Brain pericyte (primary cell): ENCODE data around the gene CEBPA.
"Not testable (repeated sequence)": the region's sequence is repeated elsewhere in the genome, so short reads cannot be mapped to it uniquely, and the experiment has no call there.

Experiments
- DNase-seq: peaks from one replicate; pipeline ENCODE4 v3.0.0-alpha.2; 2012; ENCODE audit warnings: low read depth, low spot score

CEBPA gene

DNA sequence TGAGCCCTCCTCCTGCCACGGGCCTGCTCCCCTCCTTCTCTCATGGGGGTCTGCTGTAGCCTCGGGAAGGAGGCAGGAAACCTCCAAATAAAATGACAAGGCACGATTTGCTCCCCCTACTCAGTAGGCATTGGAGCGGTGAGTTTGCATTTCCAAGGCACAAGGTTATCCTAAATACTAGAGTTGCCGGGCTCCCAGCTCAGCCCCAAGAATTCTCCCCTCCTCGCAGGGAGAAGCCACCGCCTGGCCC, 1.5 kb downstream of the CEBPA start:
- DNase-seq, result no peak

DNA sequence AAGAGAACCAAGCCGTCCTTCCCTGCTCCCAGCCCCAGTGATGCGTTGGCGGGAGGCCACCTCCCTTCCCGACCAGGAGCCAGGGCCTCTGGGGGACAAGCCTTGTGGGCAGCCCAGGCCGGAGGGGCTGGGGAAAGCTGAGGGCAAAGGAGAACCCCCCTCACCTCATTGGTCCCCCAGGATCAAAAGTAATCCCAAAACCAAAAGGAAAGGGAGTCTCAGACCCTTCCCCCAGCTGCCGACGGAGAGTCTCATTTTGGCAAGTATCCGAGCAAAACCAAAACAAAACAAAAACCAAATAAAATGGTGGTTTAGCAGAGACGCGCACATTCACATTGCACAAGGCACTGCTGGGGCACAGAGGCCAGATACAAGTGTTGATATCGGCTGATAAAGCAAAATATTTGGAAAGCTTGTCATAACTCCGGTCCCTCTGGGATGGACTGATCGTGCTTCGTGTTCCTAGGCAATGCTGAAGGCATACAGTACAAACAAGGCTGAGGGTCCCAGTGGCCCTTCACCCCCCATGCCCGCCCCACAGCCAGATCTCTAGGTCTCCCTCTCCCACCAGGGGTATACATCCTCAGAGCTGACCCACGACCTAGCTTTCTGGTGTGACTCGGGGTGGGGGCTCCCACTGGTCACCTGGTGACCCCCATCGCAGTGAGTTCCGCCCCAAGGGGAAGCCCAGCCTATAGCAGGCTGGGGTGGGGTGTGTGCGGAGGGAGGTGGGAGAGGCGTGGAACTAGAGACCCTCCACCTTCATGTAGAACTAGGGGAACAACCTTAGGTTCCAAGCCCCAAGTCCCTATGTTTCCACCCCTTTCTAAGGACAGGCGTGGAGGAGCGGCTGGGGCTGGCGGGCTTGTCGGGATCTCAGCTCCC, 2.1 kb downstream of the CEBPA start:
- DNase-seq, result no peak

DNA sequence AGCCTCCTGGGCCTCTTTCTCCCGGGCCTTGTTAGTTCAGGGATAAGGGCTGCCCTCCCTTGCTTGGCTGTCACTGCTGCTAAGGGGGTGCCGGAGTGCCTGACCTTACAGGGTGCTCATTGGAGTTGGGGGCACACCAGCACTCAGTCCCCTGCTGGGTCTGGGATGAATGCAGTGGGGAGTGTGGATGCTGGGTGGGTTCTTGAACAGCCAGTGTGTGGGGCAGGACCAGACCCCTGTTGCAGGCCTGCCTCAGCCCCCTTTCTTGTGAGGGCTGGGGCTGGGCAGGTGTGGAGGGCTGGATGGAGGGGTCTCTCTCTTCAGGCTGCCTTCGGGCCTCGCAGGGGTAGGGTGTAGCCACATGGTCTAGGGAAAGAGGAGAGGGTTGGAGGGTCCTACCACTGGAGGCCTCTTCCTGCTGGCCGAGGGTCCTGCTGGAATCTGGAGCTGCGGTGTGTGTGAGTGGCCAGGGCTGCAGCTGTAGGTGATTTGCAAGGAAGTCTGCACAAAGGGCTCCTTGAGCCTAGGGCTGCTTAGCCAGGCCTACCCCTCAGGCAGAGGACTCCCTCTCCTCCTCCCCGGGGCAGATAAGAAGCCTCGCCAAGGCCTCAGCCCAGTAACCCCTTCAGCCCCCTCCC, 3.2 kb downstream of the CEBPA start:
- DNase-seq, result no peak

DNA sequence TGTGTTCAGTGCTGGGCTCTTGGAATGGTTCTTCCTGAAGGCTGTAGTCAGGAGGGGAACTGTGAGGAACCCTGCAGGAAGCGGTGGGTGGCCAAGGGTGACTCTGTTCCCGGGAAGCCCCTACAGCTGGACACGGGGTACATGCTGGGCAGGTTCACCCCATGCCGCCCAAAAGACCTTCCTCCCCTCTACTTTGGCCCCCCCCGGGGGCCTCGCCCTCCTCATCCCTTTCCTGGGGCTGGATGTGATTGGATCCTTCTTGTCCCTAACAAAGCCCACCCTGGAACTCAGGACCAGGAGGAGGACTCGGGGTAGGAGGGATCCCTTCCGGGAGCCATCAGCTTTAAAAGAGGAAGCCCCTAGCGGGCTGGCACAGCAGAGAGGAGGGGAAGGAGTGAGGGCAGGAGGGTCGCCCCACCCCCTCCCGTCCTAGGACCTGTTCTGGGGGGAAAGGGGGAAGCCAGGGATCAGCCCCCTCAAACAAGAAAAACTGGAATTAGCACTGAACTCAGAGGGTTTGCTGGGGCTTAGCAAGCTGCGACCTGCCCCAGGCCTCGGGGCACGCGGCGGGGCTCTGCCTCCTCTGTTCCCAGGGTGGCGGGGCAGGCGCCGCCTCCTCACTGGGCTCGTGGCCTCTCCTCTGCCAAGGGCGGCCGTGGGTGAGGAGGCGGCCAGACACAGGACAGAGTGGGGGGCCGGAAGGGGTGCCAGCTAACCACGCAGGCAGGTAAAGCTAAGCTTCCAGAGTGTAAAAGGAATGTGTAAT, 4.0 kb downstream of the CEBPA start:
- DNase-seq, result no peak

DNA sequence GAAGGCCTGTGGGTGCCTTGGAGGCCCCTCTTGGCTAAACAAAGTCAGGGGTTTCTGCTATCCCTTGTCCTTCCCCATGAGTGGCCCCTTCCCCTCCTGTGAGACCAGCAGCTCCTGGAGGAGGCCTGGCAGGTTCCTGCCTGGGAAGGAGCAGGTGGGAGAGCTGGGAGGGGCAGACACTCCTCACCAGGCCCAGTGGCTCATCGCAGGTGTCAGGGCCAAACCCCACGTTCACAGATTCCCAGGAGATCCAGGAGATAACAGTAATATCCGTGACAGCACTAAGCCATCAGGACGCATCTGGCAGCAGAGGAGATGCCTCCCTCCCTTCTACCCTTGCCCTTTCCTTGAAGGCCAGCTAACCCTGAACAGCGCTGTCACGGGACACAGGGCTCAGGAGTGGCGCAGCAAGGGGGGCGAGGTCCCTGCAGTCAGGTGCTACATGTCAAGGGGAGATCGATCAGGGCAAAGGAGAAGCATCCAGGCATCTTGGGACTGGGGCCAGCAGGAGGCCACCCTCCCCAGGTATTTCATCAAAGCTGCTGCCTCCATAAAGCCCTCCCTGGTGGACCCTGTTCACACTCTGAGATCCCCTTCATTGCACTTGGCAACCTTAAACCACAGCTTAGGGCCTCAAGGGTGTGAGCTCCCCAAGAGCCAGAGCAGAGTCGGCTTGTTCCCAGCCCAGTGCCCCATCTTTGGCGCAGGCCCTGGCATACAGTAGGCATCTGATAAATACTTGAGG, 4.8 kb downstream of the CEBPA start:
- DNase-seq, result no peak

DNA sequence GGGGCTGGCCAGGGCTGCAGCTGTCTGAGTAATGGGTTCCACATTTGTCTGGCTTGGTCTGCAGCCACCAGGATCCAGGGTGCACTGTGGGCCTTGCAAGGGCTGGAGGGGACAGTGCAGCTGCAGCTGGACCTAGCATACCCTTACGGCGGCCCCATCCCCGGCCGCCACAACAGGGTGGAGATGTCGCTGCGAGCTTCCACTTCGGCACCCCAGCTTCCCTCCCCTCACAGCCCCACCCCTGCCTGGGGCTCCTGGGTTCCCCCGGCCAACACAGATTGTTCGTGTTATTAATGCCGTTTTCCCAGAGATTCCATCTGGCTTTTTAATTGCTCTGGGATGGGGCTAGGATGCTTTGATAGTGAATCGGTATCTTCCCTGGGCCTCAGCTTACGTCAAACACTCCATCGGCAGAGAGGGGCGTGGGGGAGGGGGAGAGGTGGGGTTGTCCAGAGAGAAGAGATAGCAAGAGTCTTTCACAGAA, 5.8 kb downstream of the CEBPA start:
- no peak for DNase-seq

DNA sequence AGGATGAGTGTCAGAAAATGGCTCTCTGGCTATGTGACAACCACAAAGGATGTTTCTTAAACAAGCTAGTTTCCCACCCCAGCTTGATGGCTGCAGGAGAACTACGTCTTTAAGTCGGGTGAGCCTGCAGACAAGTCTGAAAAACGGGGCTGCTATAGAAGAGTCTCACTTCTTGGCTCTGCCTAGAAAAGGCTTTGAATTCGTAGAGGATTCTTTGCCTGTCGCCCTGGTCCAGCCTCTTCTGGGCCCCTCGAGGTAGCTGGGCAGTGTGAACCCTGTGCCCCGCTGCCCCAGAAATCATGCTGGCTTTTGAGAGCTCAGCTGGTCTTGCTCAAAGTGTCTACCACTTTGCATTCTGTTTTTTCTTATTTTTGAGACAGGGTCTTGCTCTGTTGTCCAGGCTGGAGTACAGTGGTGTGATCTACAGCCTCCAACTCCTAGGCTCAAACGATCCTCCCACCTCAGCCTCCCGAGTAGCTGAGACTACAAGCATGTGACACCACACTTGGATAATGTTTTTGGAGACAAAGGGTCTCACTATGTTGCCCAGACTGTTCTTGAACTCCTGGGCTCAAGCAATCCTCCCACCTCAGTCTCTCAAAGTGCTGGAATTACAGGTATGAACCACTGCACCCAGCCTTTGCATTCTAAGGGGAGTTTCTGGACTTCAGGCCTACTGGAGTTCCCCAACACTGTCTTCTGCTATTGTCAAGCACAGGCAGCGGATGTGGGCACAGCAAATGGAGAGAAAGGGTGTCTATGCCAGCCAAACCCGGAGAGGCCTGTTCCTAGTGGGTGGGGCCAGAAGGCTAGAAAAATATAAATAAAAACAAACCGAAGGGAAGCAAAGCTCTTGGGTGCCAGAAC, 6.5 kb downstream of the CEBPA start:
- DNase-seq, result no peak

DNA sequence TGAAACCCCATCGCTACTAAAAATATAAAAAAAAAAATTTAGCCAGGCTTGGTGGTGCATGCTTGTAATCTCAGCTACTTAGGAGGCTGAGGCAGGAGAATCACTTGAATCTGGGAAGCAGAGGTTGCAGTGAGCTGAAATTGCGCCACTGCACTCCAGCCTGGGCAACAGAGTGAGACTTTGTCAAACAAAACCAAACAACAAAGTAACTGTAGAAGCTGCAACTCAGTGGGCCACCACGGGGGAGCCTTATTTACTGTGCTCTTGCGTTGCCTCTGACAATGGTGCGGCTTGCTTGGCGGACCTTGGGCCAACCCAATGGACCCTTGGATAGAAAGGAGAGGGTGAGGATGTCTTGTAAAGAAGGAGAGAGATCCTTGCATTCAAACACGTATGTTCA, 7.3 kb downstream of the CEBPA start:
- DNase-seq, result not testable (repeated sequence)

DNA sequence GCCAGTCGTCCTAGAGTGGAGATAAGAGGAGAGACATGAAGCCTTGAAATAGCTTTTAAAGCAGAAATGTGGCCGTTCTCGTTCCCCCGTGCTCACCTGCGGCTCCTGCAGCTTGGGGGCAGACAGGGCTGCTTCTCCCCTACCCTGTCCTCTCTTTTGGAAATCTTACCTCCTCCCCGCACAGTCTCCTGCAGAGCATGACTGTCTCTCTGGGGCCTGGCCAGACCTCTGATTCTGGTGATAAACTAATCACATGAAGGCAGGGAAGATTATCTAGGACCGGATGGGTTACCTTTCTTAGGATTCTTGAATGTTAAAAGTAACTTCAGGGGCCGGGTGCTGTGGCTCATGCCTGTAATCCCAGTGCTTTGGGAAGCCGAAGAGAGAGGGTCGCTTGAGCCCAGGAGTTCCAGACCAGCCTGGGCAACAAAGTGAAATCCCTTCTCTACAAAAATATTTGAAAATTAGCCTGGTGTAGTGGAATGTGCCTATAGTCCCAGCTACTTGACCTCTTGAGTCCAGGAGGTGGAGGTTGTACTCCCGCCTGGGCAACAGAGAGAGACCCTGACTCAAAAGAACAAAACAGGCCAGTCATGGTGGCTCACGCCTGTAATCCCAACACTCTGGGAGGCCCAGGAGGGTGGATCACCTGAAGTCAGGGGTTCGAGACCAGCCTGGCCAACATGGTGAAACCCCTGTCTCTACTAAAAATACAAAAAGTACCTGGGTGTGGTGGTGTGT, 8.1 kb downstream of the CEBPA start:
- no peak for DNase-seq

DNA sequence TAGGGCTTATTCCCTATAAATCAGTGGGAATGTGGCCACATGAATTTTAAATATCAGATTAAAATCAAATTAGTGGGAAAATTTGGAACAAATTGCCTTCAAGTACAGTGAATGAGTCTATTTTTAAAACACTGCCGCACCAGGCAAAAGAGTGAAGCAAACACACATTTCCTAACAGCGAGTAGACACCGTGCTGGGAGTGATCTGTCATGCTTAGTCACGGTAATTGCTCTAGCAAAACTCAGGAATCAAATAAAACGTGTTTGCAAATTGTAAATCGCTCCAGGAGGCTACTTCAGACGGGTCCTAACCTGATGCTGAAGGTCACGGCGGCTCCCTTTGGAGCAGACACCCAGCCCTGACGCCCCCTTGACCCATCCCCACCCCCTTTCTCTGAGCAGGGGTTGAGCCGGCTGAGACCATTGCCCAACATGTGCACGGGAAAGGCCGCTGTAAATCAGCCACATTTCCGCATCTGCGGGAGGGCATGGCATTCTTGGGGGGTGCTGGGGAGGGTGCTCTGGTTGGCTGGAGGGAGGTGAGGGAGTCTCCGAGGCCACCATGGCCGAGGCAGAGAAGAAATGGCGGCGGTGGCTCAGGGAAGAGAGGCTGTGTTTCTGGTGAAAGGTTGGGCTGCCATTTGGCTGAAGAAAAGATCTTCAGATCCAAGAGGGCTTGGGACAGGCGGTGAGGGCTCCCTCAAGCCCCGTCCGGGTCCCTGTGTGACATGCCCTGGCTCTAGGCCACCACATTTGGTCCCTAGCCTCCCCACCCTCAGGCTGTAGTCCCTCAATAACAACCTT, 8.9 kb downstream of the CEBPA start:
- no peak for DNase-seq

DNA sequence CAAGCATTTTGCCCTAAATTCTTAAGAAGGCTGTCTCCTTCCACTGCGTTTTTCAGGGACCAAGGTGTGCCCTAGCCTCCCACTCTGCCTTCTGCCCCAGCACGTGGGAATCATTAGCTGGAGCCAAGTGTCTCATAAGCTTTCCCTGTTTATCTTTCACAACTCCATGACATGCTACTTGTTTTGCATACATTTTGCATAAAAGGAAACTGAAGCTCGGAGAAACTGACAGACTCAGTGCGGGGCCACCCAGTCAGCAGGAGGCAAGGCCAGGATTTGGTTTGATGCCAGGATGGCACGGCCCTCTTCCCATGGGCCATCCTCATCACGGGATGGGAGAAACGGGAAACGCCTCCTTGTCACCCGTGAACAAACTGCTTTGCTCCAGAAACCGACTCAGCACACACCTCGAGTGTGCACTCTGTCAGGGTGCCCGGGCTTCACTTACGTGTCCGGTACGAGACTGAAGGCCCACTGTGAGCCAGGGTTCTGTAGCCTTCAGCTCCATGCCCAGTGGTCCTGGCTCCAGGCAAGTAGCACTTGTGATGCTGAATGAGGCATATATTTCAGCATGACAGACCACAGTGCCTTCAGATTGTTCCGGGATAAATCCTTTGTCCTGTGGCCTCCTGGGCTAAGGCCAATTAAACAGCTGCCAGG, 9.6 kb downstream of the CEBPA start:
- no peak for DNase-seq

DNA sequence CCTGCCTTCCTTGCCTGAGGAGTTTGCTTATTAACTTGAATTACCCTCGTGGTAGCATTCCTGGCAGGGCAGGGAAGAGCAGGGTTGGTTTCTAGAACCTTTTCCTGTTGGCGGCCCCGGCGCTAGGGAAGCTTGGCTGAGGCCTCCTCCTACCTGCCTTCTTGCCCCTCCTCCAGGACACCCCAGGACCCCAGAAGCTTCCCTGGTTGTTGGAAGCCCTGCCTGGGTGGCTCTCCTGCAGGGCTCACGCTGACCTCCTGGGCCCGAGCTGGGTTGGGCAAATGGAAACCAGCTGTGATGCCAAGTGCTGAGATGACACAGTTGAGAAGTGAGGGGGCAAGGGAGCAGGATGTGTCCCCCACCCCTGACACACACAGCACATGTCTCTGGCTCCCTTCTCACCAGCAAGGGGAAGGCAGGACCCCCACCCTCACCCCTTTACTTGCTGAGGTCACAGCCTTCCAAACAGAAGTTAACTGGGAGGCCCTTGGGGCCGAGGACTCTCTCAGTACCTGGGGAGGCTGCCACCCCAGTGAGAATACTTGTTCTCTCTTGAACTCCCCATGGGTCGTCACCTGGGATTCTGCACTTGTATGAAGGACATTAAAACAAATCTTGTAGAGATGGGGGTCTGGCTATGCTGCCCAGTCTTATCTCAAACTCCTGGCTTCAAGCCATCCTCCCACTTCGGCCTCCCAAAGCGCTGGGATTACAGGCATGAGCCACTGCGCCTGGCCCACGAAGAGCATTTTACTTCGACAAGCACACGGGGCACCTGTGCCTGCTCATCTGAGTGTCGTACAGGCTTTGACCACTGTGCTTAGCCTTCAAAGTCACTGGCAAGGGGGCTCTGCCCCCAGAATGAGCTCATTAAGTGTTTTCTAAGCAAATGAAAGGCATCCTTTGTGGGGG, 10.5 kb downstream of the CEBPA start:
- DNase-seq, result no peak

DNA sequence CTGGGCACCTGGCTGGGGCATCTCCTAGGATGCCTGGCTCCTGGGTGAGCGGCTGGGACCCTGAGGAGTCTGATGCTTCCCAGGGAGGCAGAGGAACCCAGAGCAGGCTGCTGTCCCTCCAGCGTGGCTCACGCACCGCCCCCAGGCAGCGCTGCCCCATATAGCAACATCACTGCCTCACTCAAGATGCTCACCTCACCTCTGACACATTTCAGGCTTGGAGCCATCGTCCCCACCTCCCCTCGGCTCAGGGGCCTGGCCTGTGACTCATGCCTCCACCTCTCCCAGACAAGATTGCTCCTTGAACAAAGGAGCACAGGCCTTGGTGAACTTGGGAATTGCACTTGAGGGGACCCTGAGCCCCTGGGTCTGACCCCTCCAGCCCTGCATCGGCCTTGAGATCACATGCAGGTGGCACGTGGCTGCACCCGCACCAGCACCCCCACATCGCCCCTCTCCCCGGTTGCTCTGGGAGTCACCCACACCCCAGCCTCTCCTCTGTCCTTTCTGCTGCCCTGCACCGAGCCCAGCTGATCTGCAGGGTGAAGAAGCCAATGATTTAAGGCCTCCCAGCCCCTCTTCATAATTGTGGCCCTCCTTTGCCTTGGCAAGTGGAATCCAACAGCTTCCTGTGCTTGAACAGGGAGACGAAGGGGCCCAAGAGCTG, 11.2 kb downstream of the CEBPA start:
- DNase-seq, result no peak

DNA sequence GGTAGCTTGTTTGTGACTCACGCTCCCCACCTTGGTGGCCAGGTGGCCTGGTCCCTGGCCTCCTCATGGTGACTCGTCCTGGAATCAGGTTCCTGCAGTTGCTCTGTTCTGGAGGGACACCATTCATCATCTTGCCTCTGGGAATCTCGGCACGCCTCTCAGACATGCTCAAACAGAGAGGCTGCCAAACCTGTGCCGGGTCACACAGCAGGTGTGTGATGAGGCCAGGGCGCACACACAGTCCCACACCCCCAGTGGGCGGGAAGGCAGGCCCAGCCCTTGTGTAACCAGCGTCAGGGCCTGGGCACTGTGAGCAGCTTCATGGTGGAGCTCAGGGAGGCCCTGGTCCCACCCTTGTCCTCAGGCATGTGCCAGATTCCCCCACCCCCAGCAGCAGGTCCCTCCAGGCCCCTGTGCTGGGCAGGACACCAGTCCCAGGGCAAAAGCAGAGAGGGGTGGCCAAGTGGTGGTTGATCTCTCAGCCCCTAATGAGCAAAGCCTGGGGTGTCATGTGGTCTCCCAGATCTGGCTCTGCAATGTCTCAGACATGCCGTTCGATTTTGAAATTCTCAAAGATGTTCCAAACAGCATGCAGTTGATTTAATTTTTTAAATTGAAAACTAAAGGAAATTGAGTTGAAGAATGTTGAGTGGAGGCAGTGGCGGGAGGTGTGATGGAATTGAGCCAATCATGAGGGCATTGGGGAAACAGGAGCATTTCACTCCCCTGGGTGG, 12.1 kb downstream of the CEBPA start:
- no peak for DNase-seq

DNA sequence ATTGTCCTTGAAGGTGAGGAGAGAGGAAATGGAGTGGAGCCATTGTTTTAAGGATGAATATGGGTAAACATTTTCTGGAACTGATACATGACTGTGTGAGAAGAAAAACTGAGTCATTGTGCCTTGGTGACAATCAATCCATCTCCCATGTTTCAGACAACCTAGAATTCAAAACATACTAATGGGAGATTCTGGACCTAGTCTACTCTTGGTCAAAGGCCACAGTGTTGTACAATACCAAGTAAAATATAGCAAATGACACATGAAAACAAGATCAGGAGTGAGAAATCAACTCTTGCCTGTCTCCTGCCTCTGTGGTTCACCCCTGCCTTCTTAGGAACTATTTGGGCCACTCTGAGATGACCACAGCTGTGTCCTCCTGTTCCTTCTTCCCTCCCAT, 13.1 kb downstream of the CEBPA start:
- no peak for DNase-seq

DNA sequence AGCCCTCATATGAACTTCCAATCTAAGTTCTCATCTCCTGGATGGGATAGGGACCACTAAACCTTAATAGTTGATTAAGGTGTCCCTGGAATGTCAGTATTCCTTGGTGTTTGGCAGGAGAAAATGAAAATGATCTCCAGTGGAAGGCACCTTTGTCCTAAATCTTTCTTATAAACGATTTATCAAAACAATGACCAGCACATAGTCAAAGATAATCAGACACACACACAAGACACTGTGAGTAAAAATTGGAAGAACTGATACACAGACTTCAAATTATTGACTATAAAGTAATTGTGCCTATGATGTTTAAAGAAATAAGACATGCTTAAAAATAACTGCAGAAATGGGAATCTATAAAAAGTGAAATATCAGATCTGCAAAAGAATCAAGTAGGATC, 13.7 kb downstream of the CEBPA start:
- no peak for DNase-seq

DNA sequence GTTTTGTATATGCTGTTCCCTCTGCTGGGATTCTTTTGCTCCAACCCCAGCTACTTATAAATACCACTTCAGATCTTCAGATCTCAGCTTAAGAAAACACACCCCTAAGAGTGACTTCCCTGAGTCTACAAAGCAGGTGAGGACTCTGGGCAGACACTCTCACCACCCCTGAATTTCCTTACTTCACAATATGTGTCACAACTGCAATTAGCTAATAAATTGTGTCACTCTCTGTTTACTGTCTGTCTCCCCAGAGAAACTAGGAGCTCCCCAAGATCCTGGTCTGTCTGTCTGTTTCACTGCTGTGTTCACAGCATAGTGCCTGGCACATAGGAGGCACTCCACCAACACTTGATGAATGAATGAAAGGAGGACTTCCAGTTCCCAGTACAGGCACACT, 14.4 kb downstream of the CEBPA start:
- no peak for DNase-seq
